ENCODE data around the gene EGFL7. TPM values are rescaled to one million over a fixed set of nuclear protein-coding genes. Genes with fewer than 3 reads are reported as not detected.

EGFL7 gene
- total and polyA plus RNA-seq, 4 donors = 32.1 to 39.7 (median 36.5) TPM

DNA sequence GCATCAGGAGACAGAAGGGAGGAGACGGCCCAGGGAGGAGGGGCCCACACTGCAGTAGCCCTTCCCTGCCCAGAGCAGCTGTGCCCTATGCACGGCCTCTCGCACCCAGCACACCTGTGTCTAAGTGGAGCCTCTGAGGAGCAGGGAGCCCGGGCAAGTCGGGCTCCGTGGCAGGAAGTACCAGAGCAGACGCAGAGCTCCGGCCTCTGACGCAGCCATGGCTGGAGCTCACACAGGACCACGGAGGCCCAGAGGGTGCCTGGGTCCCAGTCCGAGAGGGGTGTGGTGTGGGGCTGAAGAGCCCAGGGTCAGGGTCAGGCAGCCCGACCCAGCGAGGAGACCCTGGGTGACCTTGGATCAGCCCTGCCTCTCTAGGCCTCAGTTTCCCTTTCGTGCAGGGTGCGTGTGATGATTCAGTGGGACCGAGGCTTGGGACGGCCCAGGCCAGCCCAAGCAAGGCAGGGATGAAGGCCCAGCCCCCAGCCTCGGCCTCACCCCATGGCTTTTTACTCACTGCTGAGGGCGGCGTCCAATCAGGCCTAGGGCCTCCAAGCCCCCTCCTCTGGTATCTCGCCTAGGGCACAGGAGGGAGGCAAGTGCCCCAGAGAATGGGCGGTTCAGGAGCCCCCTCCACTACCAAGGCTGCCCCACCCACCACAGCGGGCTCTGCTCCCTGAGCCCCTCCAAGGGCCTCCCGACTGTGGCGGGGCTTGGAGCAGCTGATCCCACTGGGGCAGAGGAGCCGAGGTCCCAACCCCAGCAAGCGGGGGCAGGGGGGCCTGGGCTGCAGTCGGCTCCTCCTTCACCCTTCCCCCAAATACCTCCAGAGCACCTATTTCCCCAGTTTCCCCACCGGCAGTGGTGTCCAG, 28.8 kb downstream of the EGFL7 start:
- H3K4me1 ChIP-seq (ENCODE audit: control insufficient read depth in 4 of 4, insufficient read depth in 4 of 4, low read length in 3 of 4) = peaks cover 30 to 77% (median 61%) of the 10 kb centered on the region in 4 donors
- 91% methylated on average over 29 of the region's 29 CpGs for WGBS
- H3K4me3 ChIP-seq (ENCODE audit: low read depth in 1 of 3, low read length in 3 of 3) = no peak overlapping the region
- no peaks in the 10 kb centered on the region for H3K27me3 ChIP-seq (ENCODE audit: control insufficient read depth in 4 of 4, insufficient read depth in 4 of 4, low read length in 3 of 4)
- H3K9me3 ChIP-seq (ENCODE audit: control insufficient read depth in 4 of 4, low read length in 3 of 4) = no peaks in the 10 kb centered on the region
- H3K36me3 ChIP-seq (ENCODE audit: control insufficient read depth in 4 of 4, insufficient read depth in 3 of 4, low read depth in 1 of 4, low read length in 3 of 4) = no peaks in the 10 kb centered on the region
- peak overlapping the region; percentile 89 to 94 for H3K27ac ChIP-seq (ENCODE audit: low read depth in 1 of 2, low read length in 2 of 2)
- no peak overlapping the region for H3K9ac ChIP-seq (ENCODE audit: low read depth in 1 of 2, low read length in 2 of 2)
- TF ChIP-seq, protein P1, sequence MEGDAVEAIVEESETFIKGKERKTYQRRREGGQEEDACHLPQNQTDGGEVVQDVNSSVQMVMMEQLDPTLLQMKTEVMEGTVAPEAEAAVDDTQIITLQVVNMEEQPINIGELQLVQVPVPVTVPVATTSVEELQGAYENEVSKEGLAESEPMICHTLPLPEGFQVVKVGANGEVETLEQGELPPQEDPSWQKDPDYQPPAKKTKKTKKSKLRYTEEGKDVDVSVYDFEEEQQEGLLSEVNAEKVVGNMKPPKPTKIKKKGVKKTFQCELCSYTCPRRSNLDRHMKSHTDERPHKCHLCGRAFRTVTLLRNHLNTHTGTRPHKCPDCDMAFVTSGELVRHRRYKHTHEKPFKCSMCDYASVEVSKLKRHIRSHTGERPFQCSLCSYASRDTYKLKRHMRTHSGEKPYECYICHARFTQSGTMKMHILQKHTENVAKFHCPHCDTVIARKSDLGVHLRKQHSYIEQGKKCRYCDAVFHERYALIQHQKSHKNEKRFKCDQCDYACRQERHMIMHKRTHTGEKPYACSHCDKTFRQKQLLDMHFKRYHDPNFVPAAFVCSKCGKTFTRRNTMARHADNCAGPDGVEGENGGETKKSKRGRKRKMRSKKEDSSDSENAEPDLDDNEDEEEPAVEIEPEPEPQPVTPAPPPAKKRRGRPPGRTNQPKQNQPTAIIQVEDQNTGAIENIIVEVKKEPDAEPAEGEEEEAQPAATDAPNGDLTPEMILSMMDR (IDR thresholded peaks at IDR 0.05; ENCODE audit: low read depth, low read length, missing input control) = no peak
- TF ChIP-seq EGR1 (IDR thresholded peaks at IDR 0.05; ENCODE audit: low read depth in 2 of 2) (no peak), NR2F2 (IDR thresholded peaks at IDR 0.05) (no peak), FOXA2 (IDR thresholded peaks at IDR 0.05) (no peak), FOXA1 (IDR thresholded peaks at IDR 0.05) (no peak), SP1 (IDR thresholded peaks at IDR 0.05) (no peak), RAD21 (IDR thresholded peaks at IDR 0.05) (no peak), HNF4A (conservative IDR thresholded peaks at IDR 0.05) (no peak), GABPA (IDR thresholded peaks at IDR 0.05 in 1 of 2, conservative IDR thresholded peaks at IDR 0.05 in 1 of 2) (no peak), HNF4G (IDR thresholded peaks at IDR 0.05) (no peak), RXRA (IDR thresholded peaks at IDR 0.05) (no peak), JUND (IDR thresholded peaks at IDR 0.05) (no peak), TAF1 (conservative IDR thresholded peaks at IDR 0.05) (no peak), YY1 (IDR thresholded peaks at IDR 0.05) (no peak)
- TF ChIP-seq, protein P2, sequence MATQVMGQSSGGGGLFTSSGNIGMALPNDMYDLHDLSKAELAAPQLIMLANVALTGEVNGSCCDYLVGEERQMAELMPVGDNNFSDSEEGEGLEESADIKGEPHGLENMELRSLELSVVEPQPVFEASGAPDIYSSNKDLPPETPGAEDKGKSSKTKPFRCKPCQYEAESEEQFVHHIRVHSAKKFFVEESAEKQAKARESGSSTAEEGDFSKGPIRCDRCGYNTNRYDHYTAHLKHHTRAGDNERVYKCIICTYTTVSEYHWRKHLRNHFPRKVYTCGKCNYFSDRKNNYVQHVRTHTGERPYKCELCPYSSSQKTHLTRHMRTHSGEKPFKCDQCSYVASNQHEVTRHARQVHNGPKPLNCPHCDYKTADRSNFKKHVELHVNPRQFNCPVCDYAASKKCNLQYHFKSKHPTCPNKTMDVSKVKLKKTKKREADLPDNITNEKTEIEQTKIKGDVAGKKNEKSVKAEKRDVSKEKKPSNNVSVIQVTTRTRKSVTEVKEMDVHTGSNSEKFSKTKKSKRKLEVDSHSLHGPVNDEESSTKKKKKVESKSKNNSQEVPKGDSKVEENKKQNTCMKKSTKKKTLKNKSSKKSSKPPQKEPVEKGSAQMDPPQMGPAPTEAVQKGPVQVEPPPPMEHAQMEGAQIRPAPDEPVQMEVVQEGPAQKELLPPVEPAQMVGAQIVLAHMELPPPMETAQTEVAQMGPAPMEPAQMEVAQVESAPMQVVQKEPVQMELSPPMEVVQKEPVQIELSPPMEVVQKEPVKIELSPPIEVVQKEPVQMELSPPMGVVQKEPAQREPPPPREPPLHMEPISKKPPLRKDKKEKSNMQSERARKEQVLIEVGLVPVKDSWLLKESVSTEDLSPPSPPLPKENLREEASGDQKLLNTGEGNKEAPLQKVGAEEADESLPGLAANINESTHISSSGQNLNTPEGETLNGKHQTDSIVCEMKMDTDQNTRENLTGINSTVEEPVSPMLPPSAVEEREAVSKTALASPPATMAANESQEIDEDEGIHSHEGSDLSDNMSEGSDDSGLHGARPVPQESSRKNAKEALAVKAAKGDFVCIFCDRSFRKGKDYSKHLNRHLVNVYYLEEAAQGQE (IDR thresholded peaks at IDR 0.05) = no peak
- TF ChIP-seq, protein P3, sequence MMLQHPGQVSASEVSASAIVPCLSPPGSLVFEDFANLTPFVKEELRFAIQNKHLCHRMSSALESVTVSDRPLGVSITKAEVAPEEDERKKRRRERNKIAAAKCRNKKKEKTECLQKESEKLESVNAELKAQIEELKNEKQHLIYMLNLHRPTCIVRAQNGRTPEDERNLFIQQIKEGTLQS (IDR thresholded peaks at IDR 0.05) = no peak
- TF ChIP-seq, protein P4, sequence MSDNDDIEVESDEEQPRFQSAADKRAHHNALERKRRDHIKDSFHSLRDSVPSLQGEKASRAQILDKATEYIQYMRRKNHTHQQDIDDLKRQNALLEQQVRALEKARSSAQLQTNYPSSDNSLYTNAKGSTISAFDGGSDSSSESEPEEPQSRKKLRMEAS (IDR thresholded peaks at IDR 0.05) = no peak
- TF ChIP-seq, protein P5, sequence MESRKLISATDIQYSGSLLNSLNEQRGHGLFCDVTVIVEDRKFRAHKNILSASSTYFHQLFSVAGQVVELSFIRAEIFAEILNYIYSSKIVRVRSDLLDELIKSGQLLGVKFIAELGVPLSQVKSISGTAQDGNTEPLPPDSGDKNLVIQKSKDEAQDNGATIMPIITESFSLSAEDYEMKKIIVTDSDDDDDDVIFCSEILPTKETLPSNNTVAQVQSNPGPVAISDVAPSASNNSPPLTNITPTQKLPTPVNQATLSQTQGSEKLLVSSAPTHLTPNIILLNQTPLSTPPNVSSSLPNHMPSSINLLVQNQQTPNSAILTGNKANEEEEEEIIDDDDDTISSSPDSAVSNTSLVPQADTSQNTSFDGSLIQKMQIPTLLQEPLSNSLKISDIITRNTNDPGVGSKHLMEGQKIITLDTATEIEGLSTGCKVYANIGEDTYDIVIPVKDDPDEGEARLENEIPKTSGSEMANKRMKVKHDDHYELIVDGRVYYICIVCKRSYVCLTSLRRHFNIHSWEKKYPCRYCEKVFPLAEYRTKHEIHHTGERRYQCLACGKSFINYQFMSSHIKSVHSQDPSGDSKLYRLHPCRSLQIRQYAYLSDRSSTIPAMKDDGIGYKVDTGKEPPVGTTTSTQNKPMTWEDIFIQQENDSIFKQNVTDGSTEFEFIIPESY (IDR thresholded peaks at IDR 0.05) = no peak
- no peak for DNase-seq (ENCODE audit: low spot score)
